CD4-positive, alpha-beta memory T cell (primary cell): ENCODE data around the gene KIAA0825. TPM values are rescaled to one million over a fixed set of nuclear protein-coding genes. Genes with fewer than 3 reads are reported as not detected.

Experiments
- CTCF ChIA-PET: fragments of 350-600 bp; sonication (Branson Sonifier 250); formaldehyde crosslinking; loops from one replicate; lab custom pipeline; 2021; ENCODE audit warnings: inconsistent platforms; ENCODE audit not compliant: partially characterized antibody; lab: Charles Lee
- POLR2A ChIA-PET: fragments of 350-600 bp; sonication (Branson Sonifier 250); formaldehyde crosslinking; loops from one replicate; lab custom pipeline; 2021; ENCODE audit not compliant: partially characterized antibody; lab: Charles Lee
- DNase-seq, 5 donors: peaks; one replicate each; pipeline versions ENCODE4 v3.0.0 to v3.0.0-alpha.2; 2020 to 2022; ENCODE audit warnings: mixed read lengths in 1 of 5
- H3K27ac ChIP-seq: one replicate; pipeline ENCODE4 v1.7.0; 2013; ENCODE audit warnings: low read depth, low read length
- H3K27me3 ChIP-seq: 2 replicates; pipeline ENCODE4 v1.7.0; 2013; ENCODE audit warnings: mild to moderate bottlenecking, low read length, moderate library complexity; ENCODE audit not compliant: insufficient read depth
- H3K36me3 ChIP-seq: 2 replicates; pipeline ENCODE4 v1.7.0; 2013; ENCODE audit warnings: mild to moderate bottlenecking, low read length, moderate library complexity; ENCODE audit not compliant: insufficient read depth
- H3K4me1 ChIP-seq: 2 replicates; pipeline ENCODE4 v1.7.0; 2013; ENCODE audit warnings: mild to moderate bottlenecking, low read length, moderate library complexity; ENCODE audit not compliant: insufficient read depth
- H3K4me3 ChIP-seq, 2 donors: one replicate each; pipeline ENCODE4 v1.7.0; 2013; ENCODE audit warnings: low read length in 2 of 2, mild to moderate bottlenecking in 1 of 2
- H3K9me3 ChIP-seq, 2 donors: one replicate each; pipeline ENCODE4 v1.7.0; 2013; ENCODE audit warnings: low read length in 2 of 2, control low read depth in 1 of 2; ENCODE audit not compliant: control insufficient read depth in 1 of 2
- H3K27ac Mint-ChIP-seq, 7 donors: one replicate each; pipeline ENCODE4 v1.8.0; 2020 to 2021; ENCODE audit warnings: mixed read lengths in 7 of 7, mild to moderate bottlenecking in 6 of 7, inconsistent platforms in 3 of 7, moderate library complexity in 3 of 7
- H3K27me3 Mint-ChIP-seq, 2 donors: one replicate each; pipeline ENCODE4 v1.8.0; 2020 to 2021; ENCODE audit warnings: mixed read lengths in 2 of 2
- H3K36me3 Mint-ChIP-seq, 2 donors: one replicate each; pipeline ENCODE4 v1.8.0; 2020 to 2021; ENCODE audit warnings: mixed read lengths in 2 of 2, inconsistent platforms in 1 of 2, mild to moderate bottlenecking in 1 of 2
- H3K4me1 Mint-ChIP-seq, 4 donors: one replicate each; pipeline ENCODE4 v1.8.0; 2020 to 2021; ENCODE audit warnings: mixed read lengths in 4 of 4, mild to moderate bottlenecking in 1 of 4
- H3K4me3 Mint-ChIP-seq, 8 donors: one replicate each; pipeline ENCODE4 v1.8.0; 2020 to 2021; ENCODE audit warnings: mixed read lengths in 8 of 8, mild to moderate bottlenecking in 7 of 8, moderate library complexity in 6 of 8, inconsistent platforms in 3 of 8
- H3K9me3 Mint-ChIP-seq, 8 donors: one replicate each; pipeline ENCODE4 v1.8.0; 2020 to 2021; ENCODE audit warnings: mixed read lengths in 8 of 8, mild to moderate bottlenecking in 5 of 8, inconsistent platforms in 3 of 8, moderate library complexity in 1 of 8
- intact Hi-C: fragments of 100-400 bp; cut with micrococcal nuclease; formaldehyde crosslinking; loops from one replicate; pipeline ENCODE4 v1.15.1; 2023
- polyA plus RNA-seq, 2 donors: library from polyadenylated mRNA; unstranded; fragments of 300-500 nt; fragmentation: Illumina TruSeq; gene quantifications; one replicate each; pipeline ENCODE4 v1.2.3, GENCODE V29; 2021
- total RNA-seq, 2 experiments: library from RNA; stranded (reverse); gene quantifications; one replicate each; pipeline ENCODE4 v1.2.3, GENCODE V29; 2021

Gene KIAA0825
- total and polyA plus RNA-seq, 4 experiments from 2014 or later: 1.5 to 2.2 (median 2.1) TPM

DNA sequence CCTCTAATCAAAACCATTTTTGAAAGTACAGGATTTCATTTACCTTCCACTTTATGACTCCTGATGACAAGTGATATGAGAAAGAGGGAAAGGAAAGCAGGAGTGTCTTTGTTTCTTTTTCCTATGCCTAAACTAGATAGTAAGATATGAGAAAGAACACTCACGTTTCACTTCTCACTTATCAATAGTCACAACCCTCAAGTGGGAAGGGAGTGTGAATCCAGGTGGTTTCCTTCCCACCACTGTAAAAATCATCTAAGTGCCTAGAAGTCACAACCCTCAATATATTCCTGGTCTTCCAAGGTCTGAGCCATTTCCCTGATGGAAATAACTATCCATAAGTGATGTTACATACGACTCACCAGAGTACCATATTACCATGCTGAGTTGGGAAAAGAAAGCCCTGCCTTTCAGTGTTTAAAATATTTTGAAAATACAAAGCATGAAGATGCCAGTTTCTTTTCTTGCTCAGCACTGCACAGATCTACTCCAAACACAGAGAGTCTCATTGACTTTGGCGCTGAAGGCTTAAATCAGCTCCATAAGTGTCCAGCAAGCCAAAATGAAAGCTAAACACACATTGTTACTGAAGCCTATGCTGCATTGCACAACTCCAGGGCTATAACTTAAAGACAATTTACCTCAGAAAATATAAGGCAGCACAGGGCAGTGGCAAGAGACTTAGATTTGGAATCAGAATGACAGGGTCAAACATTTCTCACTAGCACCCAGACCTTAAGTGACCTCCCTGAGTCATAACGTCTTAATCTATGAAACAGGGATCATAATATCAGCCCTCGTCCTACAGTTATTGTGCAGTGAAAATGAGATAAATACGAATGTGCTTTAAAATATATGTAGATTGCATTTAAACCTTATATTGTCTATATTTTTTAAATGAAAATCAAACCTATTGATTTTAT is 301.2 kb downstream of the KIAA0825 start:
- intact Hi-C loops: no loop called here
- Mint-ChIP-seq H3K4me3 (no peak overlapping the region), H3K4me1 (no peaks in the 10 kb centered on the region), H3K27me3 (no peaks in the 10 kb centered on the region), H3K36me3 (no peaks in the 10 kb centered on the region), H3K27ac (no peak overlapping the region), H3K9me3 (no peaks in the 10 kb centered on the region)
- Histone ChIP-seq H3K4me3 (no peak overlapping the region), H3K27ac (no peak overlapping the region), H3K27me3 (no peaks in the 10 kb centered on the region), H3K9me3 (no peaks in the 10 kb centered on the region), H3K36me3 (no peaks in the 10 kb centered on the region), H3K4me1 (no peaks in the 10 kb centered on the region)
- no peak for DNase-seq
- POLR2A ChIA-PET: no interaction called here
- CTCF ChIA-PET: no interaction called here

DNA sequence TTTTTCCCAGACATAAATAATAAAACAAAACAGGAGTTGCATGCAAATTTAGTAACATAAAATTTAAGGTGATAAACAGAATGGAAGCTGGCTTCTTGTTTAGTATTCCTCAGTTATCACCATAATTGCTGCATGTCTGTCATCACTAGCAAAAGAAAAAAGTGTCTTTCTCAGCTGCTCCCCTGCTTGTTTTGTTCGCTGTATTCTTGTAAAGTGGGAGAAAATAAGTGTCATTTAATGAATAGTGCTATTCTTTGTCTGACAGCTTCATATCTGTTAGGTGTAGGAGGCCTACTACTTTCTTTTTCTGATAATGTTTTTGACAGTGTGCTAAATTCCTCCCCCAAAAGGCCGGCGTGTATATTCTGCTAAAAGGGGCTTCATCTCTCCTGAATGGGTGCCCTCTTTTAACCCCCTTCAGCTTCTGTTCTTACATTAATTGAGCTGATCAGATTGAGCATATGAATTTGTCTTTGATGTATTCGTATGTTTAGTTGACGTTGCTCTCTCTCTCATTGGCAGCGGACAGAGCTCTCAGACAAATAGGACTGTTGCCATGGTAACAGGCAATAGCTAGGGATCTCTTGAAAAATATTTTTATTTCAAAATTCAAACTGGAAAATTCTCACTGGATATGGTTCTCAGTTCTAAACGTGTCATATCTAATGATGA is 303.8 kb downstream of the KIAA0825 start:
- ChIA-PET CTCF (no interaction called here), POLR2A (no interaction called here)
- Histone ChIP-seq H3K4me3 (no peak overlapping the region), H3K27ac (no peak overlapping the region), H3K27me3 (no peaks in the 10 kb centered on the region), H3K36me3 (no peaks in the 10 kb centered on the region), H3K9me3 (no peaks in the 10 kb centered on the region), H3K4me1 (no peaks in the 10 kb centered on the region)
- Mint-ChIP-seq H3K4me3 (no peak overlapping the region), H3K36me3 (no peaks in the 10 kb centered on the region), H3K27me3 (no peaks in the 10 kb centered on the region), H3K4me1 (no peaks in the 10 kb centered on the region), H3K9me3 (no peaks in the 10 kb centered on the region), H3K27ac (no peak overlapping the region)
- DNase-seq: no peak
- intact Hi-C loops: no loop called here

DNA sequence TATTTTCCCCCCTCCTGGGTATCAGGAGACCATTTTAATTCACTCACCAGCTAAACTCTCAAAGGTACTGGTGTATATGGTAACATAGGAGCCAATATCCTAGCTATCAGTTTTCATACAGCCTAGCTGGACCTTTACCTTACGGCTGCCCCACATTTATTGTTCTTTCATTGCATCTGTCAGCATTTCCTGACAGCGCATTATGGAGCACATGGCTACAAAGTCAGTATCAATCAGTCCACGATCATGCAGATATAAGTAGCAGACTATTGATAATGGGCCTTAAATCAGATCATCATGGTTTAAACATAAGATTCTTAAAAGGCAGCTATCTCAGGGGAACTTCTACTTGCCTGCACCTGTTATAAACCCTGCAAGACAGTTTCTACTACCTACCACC is 304.7 kb downstream of the KIAA0825 start:
- H3K27ac Mint-ChIP-seq: no peak overlapping the region
- ChIA-PET POLR2A (no interaction called here), CTCF (no interaction called here)
- Histone ChIP-seq H3K4me3 (no peak overlapping the region), H3K4me1 (no peaks in the 10 kb centered on the region), H3K27me3 (no peaks in the 10 kb centered on the region), H3K27ac (no peak overlapping the region), H3K36me3 (no peaks in the 10 kb centered on the region), H3K9me3 (no peaks in the 10 kb centered on the region)
- intact Hi-C loops: no loop called here
- H3K4me1 Mint-ChIP-seq: no peaks in the 10 kb centered on the region
- no peaks in the 10 kb centered on the region for H3K27me3 Mint-ChIP-seq
- no peak overlapping the region for H3K4me3 Mint-ChIP-seq
- no peaks in the 10 kb centered on the region for H3K9me3 Mint-ChIP-seq
- H3K36me3 Mint-ChIP-seq: no peaks in the 10 kb centered on the region
- no peak for DNase-seq

DNA sequence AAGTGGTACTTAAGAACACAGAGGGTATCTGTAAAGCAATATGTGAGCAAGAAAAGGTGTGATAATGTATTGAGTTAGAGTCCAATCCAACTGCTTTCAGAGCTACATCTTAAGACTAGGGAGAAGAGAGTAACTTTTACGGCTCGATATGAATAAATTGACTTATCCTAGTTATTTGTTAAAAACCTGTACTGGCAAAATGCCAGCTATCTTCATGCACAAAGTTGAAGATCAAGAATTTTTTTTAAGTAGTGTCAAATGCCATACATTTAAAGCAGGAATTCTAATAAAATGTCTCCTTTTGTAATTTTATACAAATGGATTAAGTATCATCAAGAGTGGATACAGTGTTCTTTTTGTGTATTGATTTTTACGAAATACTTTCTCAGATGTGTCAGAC is 305.2 kb downstream of the KIAA0825 start:
- Mint-ChIP-seq H3K4me3 (no peak overlapping the region), H3K36me3 (no peaks in the 10 kb centered on the region), H3K9me3 (no peaks in the 10 kb centered on the region), H3K27me3 (no peaks in the 10 kb centered on the region), H3K27ac (no peak overlapping the region), H3K4me1 (no peaks in the 10 kb centered on the region)
- Histone ChIP-seq H3K27me3 (no peaks in the 10 kb centered on the region), H3K4me1 (no peaks in the 10 kb centered on the region), H3K4me3 (no peak overlapping the region), H3K27ac (no peak overlapping the region), H3K9me3 (no peaks in the 10 kb centered on the region), H3K36me3 (no peaks in the 10 kb centered on the region)
- CTCF ChIA-PET: no interaction called here
- POLR2A ChIA-PET: no interaction called here
- intact Hi-C loops: no loop called here
- DNase-seq: no peak

DNA sequence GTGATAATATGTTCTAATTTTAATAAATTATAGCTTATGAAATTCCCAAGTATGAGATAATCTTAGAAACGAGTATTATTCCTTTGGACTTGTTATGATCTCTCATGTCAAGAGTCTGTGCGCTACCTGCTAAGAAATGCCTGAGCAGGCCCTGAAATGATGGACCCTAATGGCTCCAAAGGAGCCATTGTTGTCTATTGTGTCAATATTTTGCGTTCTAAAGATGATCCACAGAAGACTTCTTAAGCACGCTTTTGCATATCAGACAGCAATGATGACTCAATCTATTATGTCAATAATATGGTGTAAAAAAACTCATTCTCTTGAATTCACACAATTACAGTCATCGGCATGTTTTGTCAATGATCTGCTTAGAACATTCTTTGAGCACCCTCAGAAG is 306.1 kb downstream of the KIAA0825 start:
- no peaks in the 10 kb centered on the region for H3K9me3 ChIP-seq
- no peaks in the 10 kb centered on the region for H3K4me1 Mint-ChIP-seq
- H3K4me3 Mint-ChIP-seq: no peak overlapping the region
- DNase-seq: no peak
- no peaks in the 10 kb centered on the region for H3K4me1 ChIP-seq
- no peak overlapping the region for H3K4me3 ChIP-seq
- H3K27me3 Mint-ChIP-seq: no peaks in the 10 kb centered on the region
- intact Hi-C loops: no loop called here
- H3K27ac ChIP-seq: no peak overlapping the region
- no peaks in the 10 kb centered on the region for H3K36me3 Mint-ChIP-seq
- ChIA-PET CTCF (interaction anchor here (1.1 kb wide), 1 partner anchor 32 kb away, joined by 3 read pairs; no protein-coding TSS in a partner anchor), POLR2A (no interaction called here)
- no peaks in the 10 kb centered on the region for H3K36me3 ChIP-seq
- H3K27ac Mint-ChIP-seq: no peak overlapping the region
- H3K27me3 ChIP-seq: no peaks in the 10 kb centered on the region
- no peaks in the 10 kb centered on the region for H3K9me3 Mint-ChIP-seq

DNA sequence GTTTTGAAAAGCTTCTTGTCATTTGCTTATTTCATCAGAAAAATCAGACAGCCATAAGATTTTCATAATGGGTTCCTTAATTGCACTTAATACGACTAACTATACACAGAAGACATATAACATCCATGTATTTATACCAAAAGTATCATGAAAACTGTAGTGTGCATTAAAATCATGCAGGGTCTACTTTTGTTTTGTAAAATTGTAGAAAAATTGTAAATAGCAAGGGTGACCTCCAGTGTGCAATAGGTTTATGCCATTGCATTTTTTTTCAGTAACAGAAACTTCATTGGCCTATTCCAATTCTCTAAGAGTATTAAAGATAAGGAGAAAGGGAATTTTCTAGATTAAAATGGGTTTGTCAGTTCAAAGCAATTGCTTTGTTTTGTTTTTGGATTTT is 307.6 kb downstream of the KIAA0825 start:
- no peaks in the 10 kb centered on the region for H3K4me1 ChIP-seq
- H3K27me3 ChIP-seq: no peaks in the 10 kb centered on the region
- no peak for DNase-seq
- no peak overlapping the region for H3K27ac Mint-ChIP-seq
- H3K36me3 Mint-ChIP-seq: no peaks in the 10 kb centered on the region
- H3K9me3 ChIP-seq: no peaks in the 10 kb centered on the region
- no peaks in the 10 kb centered on the region for H3K9me3 Mint-ChIP-seq
- H3K4me3 ChIP-seq: no peak overlapping the region
- CTCF ChIA-PET: no interaction called here
- no peak overlapping the region for H3K4me3 Mint-ChIP-seq
- intact Hi-C loops: no loop called here
- POLR2A ChIA-PET: no interaction called here
- H3K4me1 Mint-ChIP-seq: no peaks in the 10 kb centered on the region
- no peaks in the 10 kb centered on the region for H3K36me3 ChIP-seq
- no peak overlapping the region for H3K27ac ChIP-seq
- H3K27me3 Mint-ChIP-seq: no peaks in the 10 kb centered on the region

DNA sequence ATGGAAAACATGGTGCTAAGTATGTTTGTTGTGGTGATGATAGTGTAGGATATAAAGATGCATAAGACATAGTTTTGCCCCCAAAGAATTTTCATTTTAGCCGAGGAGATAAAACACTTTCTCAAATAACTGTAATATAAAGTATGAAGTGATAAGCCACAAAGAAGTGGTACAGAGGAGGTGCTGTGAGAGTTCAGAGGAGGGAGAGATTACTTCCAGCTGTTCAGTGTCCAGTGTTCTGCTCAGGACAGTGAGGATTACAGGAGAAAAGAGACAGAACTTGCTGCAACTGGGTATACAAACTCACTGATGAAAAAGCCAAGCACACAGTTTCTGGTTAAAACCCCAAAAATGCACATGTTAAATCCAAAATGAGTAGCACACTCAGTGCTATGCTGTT is 309.3 kb downstream of the KIAA0825 start:
- H3K27ac Mint-ChIP-seq: no peak overlapping the region
- H3K36me3 Mint-ChIP-seq: no peaks in the 10 kb centered on the region
- H3K4me1 ChIP-seq: no peaks in the 10 kb centered on the region
- DNase-seq: no peak
- no peaks in the 10 kb centered on the region for H3K9me3 ChIP-seq
- H3K4me3 ChIP-seq: no peak overlapping the region
- H3K4me3 Mint-ChIP-seq: no peak overlapping the region
- intact Hi-C loops: no loop called here
- H3K36me3 ChIP-seq: no peaks in the 10 kb centered on the region
- H3K9me3 Mint-ChIP-seq: no peaks in the 10 kb centered on the region
- no peaks in the 10 kb centered on the region for H3K27me3 Mint-ChIP-seq
- no peaks in the 10 kb centered on the region for H3K4me1 Mint-ChIP-seq
- POLR2A ChIA-PET: no interaction called here
- CTCF ChIA-PET: no interaction called here
- H3K27ac ChIP-seq: no peak overlapping the region
- no peaks in the 10 kb centered on the region for H3K27me3 ChIP-seq
